Stimulated activated naive CD4-positive, alpha-beta T cell treated with Interleukin-2 at 50 U/mL for 16 hours (primary cell): ENCODE data around the gene ADAT3.
"Not testable (repeated sequence)": the region's sequence is repeated elsewhere in the genome, so short reads cannot be mapped to it uniquely, and the experiment has no call there.

Experiments
- DNase-seq: peaks from one replicate; lab custom pipeline; 2025; lab: John Stamatoyannopoulos, UW

ADAT3 gene

GRCh38 chr19:1866693-1867348 lies 38.4 kb upstream of the ADAT3 start:
- no peak for DNase-seq

GRCh38 chr19:1867349-1867724 lies 37.9 kb upstream of the ADAT3 start:
- DNase-seq = no peak

- DNase-seq = no peak
Measured at GRCh38 chr19:1868971-1869370, 36.2 kb upstream of the ADAT3 start.

- no peak for DNase-seq
Measured at GRCh38 chr19:1871140-1871597, 34.0 kb upstream of the ADAT3 start.

GRCh38 chr19:1871630-1872029 lies 33.6 kb upstream of the ADAT3 start:
- DNase-seq = no peak

- no peak for DNase-seq
Measured at GRCh38 chr19:1872807-1873523, 32.2 kb upstream of the ADAT3 start.

- DNase-seq = no peak
Measured at GRCh38 chr19:1873524-1874473, 31.4 kb upstream of the ADAT3 start.

GRCh38 chr19:1874554-1875185 lies 30.5 kb upstream of the ADAT3 start:
- DNase-seq = no peak

- not testable (repeated sequence) for DNase-seq
Measured at GRCh38 chr19:1875265-1875645, 29.9 kb upstream of the ADAT3 start.

- DNase-seq = peak; percentile 86
Measured at GRCh38 chr19:1875646-1876495, 29.3 kb upstream of the ADAT3 start.

GRCh38 chr19:1876496-1877279 lies 28.5 kb upstream of the ADAT3 start:
- not testable (repeated sequence) for DNase-seq

GRCh38 chr19:1877280-1877660 lies 27.9 kb upstream of the ADAT3 start:
- not testable (repeated sequence) for DNase-seq

GRCh38 chr19:1878583-1878982 lies 26.6 kb upstream of the ADAT3 start:
- DNase-seq = not testable (repeated sequence)

- not testable (repeated sequence) for DNase-seq
Measured at GRCh38 chr19:1879982-1880381, 25.2 kb upstream of the ADAT3 start.

GRCh38 chr19:1880611-1881392 lies 24.4 kb upstream of the ADAT3 start:
- no peak for DNase-seq

- not testable (repeated sequence) for DNase-seq
Measured at GRCh38 chr19:1881393-1882088, 23.7 kb upstream of the ADAT3 start.

- DNase-seq = peak; percentile 52
Measured at GRCh38 chr19:1882089-1882785, 23.0 kb upstream of the ADAT3 start.
